Panc1 (cell line): ENCODE measurements around the gene UBE2E1.

ENCODE experiments used
- CTCF ChIP-seq: fragments of 450-650 bp; IDR thresholded peaks from 2 replicates; pipeline ENCODE4 v1.5.1; 2017; ENCODE audit warnings: mild to moderate bottlenecking
- SIN3A ChIP-seq: IDR thresholded peaks from 2 replicates; pipeline ENCODE4 v1.6.1; 2012; ENCODE audit warnings: low read depth, mild to moderate bottlenecking, low read length, moderate library complexity, borderline replicate concordance; ENCODE audit not compliant: insufficient read depth

DNA sequence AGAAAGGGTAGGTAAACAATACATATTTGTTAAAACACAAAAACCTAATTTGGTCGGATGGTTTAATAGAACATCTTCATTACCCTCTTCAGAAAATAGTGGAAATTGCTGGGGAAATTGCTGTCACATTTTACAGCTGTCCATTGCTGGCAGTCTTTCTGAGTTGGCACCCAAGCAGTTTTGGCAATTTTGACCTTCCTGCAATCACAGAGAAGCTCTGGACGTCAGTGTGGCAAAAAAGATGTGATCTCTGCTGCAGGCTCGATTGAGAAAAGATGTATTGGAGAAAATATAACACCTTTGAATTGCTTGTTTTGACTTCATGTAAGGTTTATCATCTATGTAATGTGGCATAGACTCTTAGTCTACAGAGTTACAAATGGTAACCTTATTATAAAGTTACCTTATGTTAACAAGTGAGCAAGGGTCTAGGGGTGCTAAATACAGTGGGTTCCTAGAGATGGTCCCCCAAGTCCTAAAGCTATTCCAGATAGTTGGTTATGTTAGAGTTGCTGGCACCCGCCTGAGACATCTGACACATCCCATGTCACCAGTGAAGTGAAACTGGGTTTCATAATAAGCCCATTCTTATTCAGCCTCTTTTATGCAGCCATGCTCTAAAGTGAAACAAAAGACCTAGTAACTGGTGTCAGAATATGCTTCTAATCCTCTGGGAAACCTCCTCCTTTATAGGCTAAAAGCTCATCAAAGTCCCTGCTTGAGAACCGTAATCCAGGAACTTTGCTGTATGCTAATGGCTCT lies 14.0 kb downstream of the UBE2E1 start:
- TF ChIP-seq CTCF (no peak), SIN3A (no peak)
